ENCODE measurements around the gene TEX12. TPM values are rescaled to one million over a fixed set of nuclear protein-coding genes. Genes with fewer than 3 reads are reported as not detected.

The TEX12 gene
- total RNA-seq, 1 donor from 2014 or later, result 1.0 TPM

DNA sequence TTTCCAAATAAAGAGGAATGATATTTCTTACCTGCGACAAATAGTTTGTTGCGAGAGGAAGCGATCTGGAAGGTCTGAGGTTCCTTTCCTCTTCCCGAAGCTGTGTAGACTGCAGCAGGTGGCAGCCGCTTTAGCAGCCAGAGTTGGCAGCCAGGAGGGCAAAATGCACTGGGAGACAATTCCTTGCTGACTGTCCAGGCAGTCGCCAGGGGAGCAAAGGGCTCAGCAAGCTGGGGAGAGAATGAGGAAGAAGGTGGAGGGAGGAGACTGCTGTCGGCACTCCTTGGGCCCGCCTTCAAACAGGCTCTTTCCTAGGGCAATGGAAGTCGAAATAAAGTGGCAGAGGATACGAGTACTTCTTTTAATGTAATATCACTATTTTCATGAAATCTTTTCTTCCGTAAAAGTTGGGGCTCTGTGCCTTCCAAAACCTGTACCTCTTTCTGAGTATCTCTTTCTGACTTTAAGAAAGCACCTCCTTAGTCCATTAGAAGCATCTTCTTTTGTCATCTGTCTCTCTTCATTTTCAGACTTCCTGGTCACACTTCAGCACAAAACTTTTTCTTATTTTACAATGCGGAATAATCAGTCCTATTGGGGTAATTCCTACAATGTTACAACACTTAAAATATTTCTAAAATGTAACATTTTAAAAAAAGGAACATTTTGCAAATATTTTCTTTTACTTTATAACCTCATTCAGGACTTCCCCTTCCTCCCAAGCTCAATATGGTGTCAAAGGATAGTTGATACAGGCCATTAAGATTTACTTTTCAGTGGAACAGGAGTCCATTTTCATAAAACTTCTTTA lies 3.1 kb upstream of the TEX12 start, which contains the start of gene IL18:
Gene IL18 (minus strand): TSS at position 220 of the 811 bp plus-strand sequence. CDS start 9,041 bp downstream, outside the sequence.
- Histone ChIP-seq H3K4me3 (ENCODE audit: low read length in 3 of 3) (peak within 1 kb of the TSS; percentile 24 to 64 (median 57)), H3K27ac (ENCODE audit: low read depth, low read length) (peak within 1 kb of the TSS; percentile 14), H3K36me3 (ENCODE audit: control insufficient read depth in 3 of 3, insufficient read depth in 3 of 3, low read length in 3 of 3) (no peaks in the 10 kb centered on the region), H3K27me3 (ENCODE audit: control insufficient read depth in 3 of 3, insufficient read depth in 3 of 3, low read length in 3 of 3) (no peaks in the 10 kb centered on the region), H3K4me1 (ENCODE audit: control insufficient read depth in 3 of 3, insufficient read depth in 3 of 3, low read length in 3 of 3) (peaks cover 10 to 18% (median 17%) of the 10 kb centered on the region in 3 donors), H3K9ac (ENCODE audit: low read depth in 1 of 3, low read length in 3 of 3) (peak within 1 kb of the TSS; percentile 2 to 73 (median 70)), H3K9me3 (ENCODE audit: control insufficient read depth in 3 of 3, low read length in 3 of 3) (no peaks in the 10 kb centered on the region)

DNA sequence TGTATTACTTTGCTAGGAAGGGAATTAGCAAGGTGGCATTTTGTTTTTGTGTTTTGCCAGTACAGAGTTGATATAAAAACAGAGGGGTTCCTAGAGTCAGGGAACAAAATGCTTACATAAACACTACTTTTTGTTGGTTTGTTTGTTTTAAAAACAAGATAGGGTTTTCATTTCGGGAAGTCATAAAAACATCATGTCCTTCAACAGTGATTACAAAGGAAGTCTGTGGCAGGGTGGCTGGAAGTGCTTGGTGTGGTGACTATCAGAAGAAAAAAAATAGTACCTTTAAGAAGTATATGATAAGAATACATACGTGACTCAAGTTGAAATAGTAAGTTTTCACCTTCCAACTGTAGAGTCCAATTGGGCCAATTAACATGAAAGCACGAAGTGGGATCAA lies 2.1 kb upstream of the TEX12 start:
- no peaks in the 10 kb centered on the region for H3K36me3 ChIP-seq (ENCODE audit: control insufficient read depth in 3 of 3, insufficient read depth in 3 of 3, low read length in 3 of 3)
- no peak overlapping the region for H3K27ac ChIP-seq (ENCODE audit: low read depth, low read length)
- no peak overlapping the region for H3K9ac ChIP-seq (ENCODE audit: low read depth in 1 of 3, low read length in 3 of 3)
- no peaks in the 10 kb centered on the region for H3K9me3 ChIP-seq (ENCODE audit: control insufficient read depth in 3 of 3, low read length in 3 of 3)
- peaks cover 10 to 17% (median 16%) of the 10 kb centered on the region in 3 donors for H3K4me1 ChIP-seq (ENCODE audit: control insufficient read depth in 3 of 3, insufficient read depth in 3 of 3, low read length in 3 of 3)
- H3K27me3 ChIP-seq (ENCODE audit: control insufficient read depth in 3 of 3, insufficient read depth in 3 of 3, low read length in 3 of 3), result no peaks in the 10 kb centered on the region
- H3K4me3 ChIP-seq (ENCODE audit: low read length in 3 of 3), result no peak overlapping the region

DNA sequence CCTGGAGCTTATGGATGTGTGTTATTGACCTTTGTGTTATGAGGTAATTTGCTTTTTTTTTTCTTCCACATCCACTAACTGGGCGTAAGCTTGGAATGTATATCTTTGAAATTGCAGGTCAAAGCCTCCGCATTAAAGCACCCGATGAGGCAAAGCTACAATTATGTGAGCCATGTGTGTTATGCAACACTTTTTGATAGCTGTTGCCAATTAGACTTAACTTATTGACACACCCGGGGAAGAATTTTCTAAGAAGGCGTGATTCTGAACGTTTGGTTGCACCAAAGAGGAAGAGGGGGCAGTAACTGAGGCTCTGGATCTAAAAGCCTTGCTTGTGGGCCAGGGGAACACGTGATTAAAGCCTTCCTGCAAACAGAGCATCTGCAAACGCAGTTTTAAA lies 610 bp upstream of the TEX12 start:
- Histone ChIP-seq H3K4me3 (ENCODE audit: low read length in 3 of 3) (no peak overlapping the region), H3K9me3 (ENCODE audit: control insufficient read depth in 3 of 3, low read length in 3 of 3) (no peaks in the 10 kb centered on the region), H3K36me3 (ENCODE audit: control insufficient read depth in 3 of 3, insufficient read depth in 3 of 3, low read length in 3 of 3) (no peaks in the 10 kb centered on the region), H3K27me3 (ENCODE audit: control insufficient read depth in 3 of 3, insufficient read depth in 3 of 3, low read length in 3 of 3) (no peaks in the 10 kb centered on the region), H3K9ac (ENCODE audit: low read depth in 1 of 3, low read length in 3 of 3) (peak overlapping the region in 2 of 3 donors; percentile 34 to 41), H3K4me1 (ENCODE audit: control insufficient read depth in 3 of 3, insufficient read depth in 3 of 3, low read length in 3 of 3) (peaks cover 4 to 11% (median 6%) of the 10 kb centered on the region in 3 donors), H3K27ac (ENCODE audit: low read depth, low read length) (no peak overlapping the region)

DNA sequence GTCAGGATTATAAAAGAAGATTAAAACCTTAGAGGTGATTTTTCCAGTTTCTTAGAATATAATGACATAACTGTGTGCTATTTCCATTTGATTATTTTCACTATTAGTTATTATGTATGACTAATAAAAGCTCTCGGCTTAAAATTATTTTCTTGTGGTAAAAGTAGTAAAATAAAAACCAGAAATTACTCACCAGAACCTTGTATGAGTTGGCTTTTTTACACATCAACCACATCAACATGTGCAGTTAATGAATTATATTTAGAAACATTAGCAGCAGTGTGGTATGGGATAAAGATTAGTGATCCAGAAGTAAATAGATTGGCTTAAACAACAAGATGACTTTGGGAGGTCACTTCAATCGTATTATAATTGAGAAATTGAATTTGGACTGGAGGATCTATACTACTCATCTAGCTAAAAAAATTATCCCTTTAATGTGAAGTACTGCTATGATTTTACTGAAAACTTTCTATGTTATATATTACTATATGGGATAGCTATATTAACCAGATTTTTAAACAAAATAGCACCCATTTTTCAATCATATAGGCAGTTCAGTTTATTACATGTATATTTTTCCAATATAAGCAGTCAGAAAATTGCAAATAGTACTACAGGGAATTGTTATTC lies 5.3 kb downstream of the TEX12 start:
- Histone ChIP-seq H3K4me3 (ENCODE audit: low read length in 3 of 3) (no peak overlapping the region), H3K9me3 (ENCODE audit: control insufficient read depth in 3 of 3, low read length in 3 of 3) (no peaks in the 10 kb centered on the region), H3K9ac (ENCODE audit: low read depth in 1 of 3, low read length in 3 of 3) (peak overlapping the region in 1 of 3 donors; percentile 16), H3K36me3 (ENCODE audit: control insufficient read depth in 3 of 3, insufficient read depth in 3 of 3, low read length in 3 of 3) (no peaks in the 10 kb centered on the region), H3K27me3 (ENCODE audit: control insufficient read depth in 3 of 3, insufficient read depth in 3 of 3, low read length in 3 of 3) (no peaks in the 10 kb centered on the region), H3K27ac (ENCODE audit: low read depth, low read length) (peak overlapping the region; percentile 70), H3K4me1 (ENCODE audit: control insufficient read depth in 3 of 3, insufficient read depth in 3 of 3, low read length in 3 of 3) (peaks cover 7 to 14% (median 9%) of the 10 kb centered on the region in 3 donors)

DNA sequence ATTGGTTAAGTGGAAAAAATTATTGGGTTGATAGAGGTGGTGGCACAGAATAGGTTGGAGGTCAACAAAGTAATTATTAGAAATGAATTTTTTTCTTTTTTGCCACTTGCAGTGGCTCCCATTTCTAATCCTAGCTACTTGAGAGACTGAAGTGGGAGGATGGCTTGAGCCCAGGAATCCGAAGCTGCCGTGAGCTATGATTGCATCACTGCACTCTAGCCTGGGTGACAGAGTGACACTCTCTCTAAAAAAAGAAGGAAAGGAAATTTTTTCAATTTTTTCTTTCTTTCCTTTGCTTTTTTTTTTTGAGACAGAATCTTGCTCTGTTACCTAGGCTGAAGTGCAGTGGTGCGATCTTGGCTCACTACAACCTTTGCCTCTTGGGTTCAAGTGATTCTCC lies 6.0 kb downstream of the TEX12 start:
- Histone ChIP-seq H3K36me3 (ENCODE audit: control insufficient read depth in 3 of 3, insufficient read depth in 3 of 3, low read length in 3 of 3) (no peaks in the 10 kb centered on the region), H3K4me3 (ENCODE audit: low read length in 3 of 3) (no peak overlapping the region), H3K27ac (ENCODE audit: low read depth, low read length) (peak overlapping the region; percentile 70), H3K4me1 (ENCODE audit: control insufficient read depth in 3 of 3, insufficient read depth in 3 of 3, low read length in 3 of 3) (peaks cover 7 to 14% (median 9%) of the 10 kb centered on the region in 3 donors), H3K9me3 (ENCODE audit: control insufficient read depth in 3 of 3, low read length in 3 of 3) (no peaks in the 10 kb centered on the region), H3K9ac (ENCODE audit: low read depth in 1 of 3, low read length in 3 of 3) (no peak overlapping the region), H3K27me3 (ENCODE audit: control insufficient read depth in 3 of 3, insufficient read depth in 3 of 3, low read length in 3 of 3) (no peaks in the 10 kb centered on the region)

DNA sequence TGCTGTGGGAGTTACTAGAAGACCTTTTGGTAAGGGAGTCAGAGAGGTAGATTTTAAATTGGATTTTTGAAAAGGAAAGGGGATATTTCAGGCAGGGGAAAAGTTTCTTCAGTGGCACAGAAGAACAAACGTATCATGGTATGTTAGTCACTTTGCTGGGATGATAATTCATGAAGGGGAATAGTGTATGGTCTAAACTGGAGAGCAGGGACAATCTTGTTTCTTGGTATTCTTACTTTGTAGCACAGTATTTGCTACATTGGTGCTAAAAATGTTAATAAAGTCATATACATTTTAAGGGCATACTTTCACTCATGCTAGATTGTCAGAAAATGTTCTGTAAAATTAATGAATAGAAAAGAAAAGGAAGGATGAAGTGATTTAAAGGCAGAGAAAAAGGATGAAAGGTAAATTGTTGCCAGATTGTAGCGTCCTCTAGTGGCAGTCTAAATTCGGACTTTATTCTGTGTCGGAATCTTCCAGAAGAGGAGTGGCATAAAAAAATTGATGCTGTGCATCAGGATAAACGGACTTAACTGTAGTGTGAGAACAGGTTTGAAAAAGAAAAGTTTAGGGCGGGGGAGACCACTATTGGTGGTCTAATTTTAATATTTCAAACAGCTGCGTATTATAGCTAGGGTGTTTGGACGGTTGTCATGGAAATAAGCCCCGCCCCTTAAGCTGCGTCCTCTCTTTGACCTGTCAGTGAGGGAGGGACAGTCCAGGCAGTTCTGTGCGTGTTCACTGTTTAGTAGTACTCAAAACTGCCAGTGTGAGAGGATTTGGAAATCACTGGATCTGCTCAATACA lies 7.8 kb downstream of the TEX12 start, which contains the start of gene BCO2:
Gene BCO2 (plus strand): TSS at position 724 of the 810 bp plus-strand sequence. CDS start 90 bp downstream, outside the sequence.
- Histone ChIP-seq H3K27ac (ENCODE audit: low read depth, low read length) (peak within 1 kb of the TSS; percentile 75), H3K9me3 (ENCODE audit: control insufficient read depth in 3 of 3, low read length in 3 of 3) (no peaks in the 10 kb centered on the region), H3K4me1 (ENCODE audit: control insufficient read depth in 3 of 3, insufficient read depth in 3 of 3, low read length in 3 of 3) (peaks cover 7 to 14% (median 9%) of the 10 kb centered on the region in 3 donors), H3K9ac (ENCODE audit: low read depth in 1 of 3, low read length in 3 of 3) (peak within 1 kb of the TSS; percentile 63 to 82 (median 80)), H3K27me3 (ENCODE audit: control insufficient read depth in 3 of 3, insufficient read depth in 3 of 3, low read length in 3 of 3) (no peaks in the 10 kb centered on the region), H3K36me3 (ENCODE audit: control insufficient read depth in 3 of 3, insufficient read depth in 3 of 3, low read length in 3 of 3) (peaks cover 0 to 3% (median 2%) of the 10 kb centered on the region in 3 donors), H3K4me3 (ENCODE audit: low read length in 3 of 3) (peak within 1 kb of the TSS; percentile 67 to 90 (median 69))

DNA sequence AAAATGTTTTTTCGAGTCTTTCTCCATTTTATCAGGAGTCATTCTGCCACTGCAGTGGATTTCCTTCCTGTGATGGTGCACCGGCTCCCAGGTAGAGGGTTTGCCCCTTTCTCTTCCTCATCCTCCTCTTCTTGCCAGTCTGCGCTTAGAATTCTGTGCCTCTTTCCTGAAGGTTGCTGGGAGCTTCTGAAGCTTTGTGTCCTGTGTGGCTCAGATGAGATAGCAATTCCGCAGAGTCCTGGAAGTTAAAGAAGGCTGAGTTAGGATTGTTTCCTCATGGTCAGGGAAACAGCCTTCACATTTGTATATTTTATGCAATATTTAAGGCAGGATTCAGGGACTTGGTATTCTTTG lies 8.4 kb downstream of the TEX12 start:
- Histone ChIP-seq H3K36me3 (ENCODE audit: control insufficient read depth in 3 of 3, insufficient read depth in 3 of 3, low read length in 3 of 3) (peaks cover 0 to 3% (median 2%) of the 10 kb centered on the region in 3 donors), H3K27ac (ENCODE audit: low read depth, low read length) (peak overlapping the region; percentile 75), H3K4me3 (ENCODE audit: low read length in 3 of 3) (peak overlapping the region; percentile 67 to 90 (median 69)), H3K27me3 (ENCODE audit: control insufficient read depth in 3 of 3, insufficient read depth in 3 of 3, low read length in 3 of 3) (no peaks in the 10 kb centered on the region), H3K4me1 (ENCODE audit: control insufficient read depth in 3 of 3, insufficient read depth in 3 of 3, low read length in 3 of 3) (peaks cover 7 to 14% (median 9%) of the 10 kb centered on the region in 3 donors), H3K9me3 (ENCODE audit: control insufficient read depth in 3 of 3, low read length in 3 of 3) (no peaks in the 10 kb centered on the region), H3K9ac (ENCODE audit: low read depth in 1 of 3, low read length in 3 of 3) (peak overlapping the region; percentile 63 to 82 (median 80))

DNA sequence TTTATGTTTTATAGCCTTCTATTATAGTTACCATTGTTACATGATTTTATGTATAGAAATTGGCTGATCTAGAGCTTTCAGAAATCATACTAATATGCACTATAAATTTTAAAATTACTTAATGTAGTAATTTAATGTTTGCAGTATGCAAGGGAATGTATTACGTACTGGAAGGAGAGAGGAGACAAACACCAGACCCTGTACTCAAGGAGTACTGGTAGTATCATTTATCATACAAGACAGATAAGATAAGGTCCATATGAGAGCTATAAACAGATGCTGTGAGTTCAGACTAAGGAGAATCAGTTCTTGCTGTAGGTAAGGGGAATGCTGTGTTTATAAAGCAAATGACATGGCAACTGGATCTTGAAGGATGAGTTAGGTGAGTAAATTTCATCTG lies 8.9 kb downstream of the TEX12 start:
- peak overlapping the region in 2 of 3 donors; percentile 80 to 82 for H3K9ac ChIP-seq (ENCODE audit: low read depth in 1 of 3, low read length in 3 of 3)
- no peaks in the 10 kb centered on the region for H3K27me3 ChIP-seq (ENCODE audit: control insufficient read depth in 3 of 3, insufficient read depth in 3 of 3, low read length in 3 of 3)
- H3K36me3 ChIP-seq (ENCODE audit: control insufficient read depth in 3 of 3, insufficient read depth in 3 of 3, low read length in 3 of 3), result peaks cover 0 to 3% (median 2%) of the 10 kb centered on the region in 3 donors
- H3K9me3 ChIP-seq (ENCODE audit: control insufficient read depth in 3 of 3, low read length in 3 of 3), result no peaks in the 10 kb centered on the region
- H3K4me1 ChIP-seq (ENCODE audit: control insufficient read depth in 3 of 3, insufficient read depth in 3 of 3, low read length in 3 of 3), result peaks cover 7 to 14% (median 9%) of the 10 kb centered on the region in 3 donors
- H3K4me3 ChIP-seq (ENCODE audit: low read length in 3 of 3), result peak overlapping the region in 2 of 3 donors; percentile 69 to 90
- peak overlapping the region; percentile 75 for H3K27ac ChIP-seq (ENCODE audit: low read depth, low read length)

DNA sequence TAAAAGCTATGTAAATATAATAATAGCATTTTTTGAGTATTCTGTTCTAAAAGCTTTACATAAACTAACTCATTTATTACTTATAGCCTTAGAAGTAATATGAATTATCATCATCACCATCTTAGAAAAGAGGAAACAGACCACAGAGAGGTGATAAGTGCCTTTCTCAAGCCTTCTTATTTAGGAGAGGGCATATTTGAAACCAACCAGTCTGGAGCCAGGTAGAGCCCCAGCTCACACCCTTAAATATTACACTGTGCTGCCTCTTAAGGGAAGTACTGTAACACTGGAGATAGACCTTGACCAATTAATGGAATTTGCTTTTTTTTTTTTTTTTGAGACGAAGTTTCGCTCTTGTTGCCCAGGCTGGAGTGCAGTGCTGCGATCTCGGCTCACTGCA lies 10.4 kb downstream of the TEX12 start:
- Histone ChIP-seq H3K27me3 (ENCODE audit: control insufficient read depth in 3 of 3, insufficient read depth in 3 of 3, low read length in 3 of 3) (no peaks in the 10 kb centered on the region), H3K9me3 (ENCODE audit: control insufficient read depth in 3 of 3, low read length in 3 of 3) (no peaks in the 10 kb centered on the region), H3K9ac (ENCODE audit: low read depth in 1 of 3, low read length in 3 of 3) (peak overlapping the region in 1 of 3 donors; percentile 61), H3K36me3 (ENCODE audit: control insufficient read depth in 3 of 3, insufficient read depth in 3 of 3, low read length in 3 of 3) (peaks cover 0 to 3% (median 2%) of the 10 kb centered on the region in 3 donors), H3K4me3 (ENCODE audit: low read length in 3 of 3) (peak overlapping the region in 1 of 3 donors; percentile 30), H3K4me1 (ENCODE audit: control insufficient read depth in 3 of 3, insufficient read depth in 3 of 3, low read length in 3 of 3) (peaks cover 7 to 13% (median 7%) of the 10 kb centered on the region in 3 donors), H3K27ac (ENCODE audit: low read depth, low read length) (no peak overlapping the region)
